ENCODE results near the gene MEGF11. TPM values are rescaled to one million over a fixed set of nuclear protein-coding genes. Genes with fewer than 3 reads are reported as not detected.

Gene MEGF11
- total RNA-seq, 1 donor from 2014 or later, result not detected

DNA sequence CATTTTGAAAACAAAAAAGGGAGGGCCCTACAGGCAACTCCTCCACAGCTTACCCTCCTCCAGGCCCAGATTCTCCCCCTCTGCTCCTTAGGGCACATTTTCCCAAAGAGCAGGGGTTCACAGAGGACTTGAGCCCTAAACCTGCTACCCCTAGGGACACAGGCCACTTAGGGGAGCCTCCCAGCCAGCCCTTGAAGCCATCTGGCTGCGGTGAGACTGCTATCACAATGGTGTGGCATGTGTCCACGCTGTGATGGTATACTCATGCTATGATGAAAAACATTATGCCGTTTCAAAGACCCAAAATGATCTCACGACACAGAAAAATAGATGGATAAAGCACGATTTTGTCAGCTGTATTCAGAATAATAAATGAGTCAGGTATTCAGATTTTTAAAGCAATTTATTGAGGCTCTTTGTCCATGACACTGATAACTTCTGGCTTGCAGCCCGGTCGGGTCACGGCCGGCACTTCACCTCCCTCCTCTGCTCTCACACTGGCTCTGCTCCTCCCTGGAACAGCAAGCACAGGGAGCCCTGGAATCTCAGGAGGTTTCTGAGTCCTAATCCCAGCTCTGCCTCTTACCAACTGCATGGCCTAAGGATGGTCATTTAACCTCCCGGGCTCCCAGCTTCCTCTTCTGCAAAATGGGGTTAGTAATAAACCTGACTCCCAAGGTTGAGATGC, 115.3 kb downstream of the MEGF11 start:
- ATAC-seq (ENCODE audit: poor library complexity), result peak; percentile 86
- peak; percentile 54 for DNase-seq
- intact Hi-C loops (cut with DNase I), result no loop called here

- intact Hi-C loops (cut with DNase I), result no loop called here
- no peak for ATAC-seq (ENCODE audit: poor library complexity)
- DNase-seq, result no peak
Observed at GRCh38 chr15:66136948-66137347, 116.6 kb downstream of the MEGF11 start.

GRCh38 chr15:66135664-66136063, 117.9 kb downstream of the MEGF11 start:
- intact Hi-C loops (cut with DNase I), result no loop called here
- ATAC-seq (ENCODE audit: poor library complexity) (no peak), DNase-seq (no peak)

- ATAC-seq (ENCODE audit: poor library complexity) (no peak), DNase-seq (no peak)
- intact Hi-C loops (cut with DNase I), result no loop called here
Observed at GRCh38 chr15:66134284-66134683, 119.3 kb downstream of the MEGF11 start.

DNA sequence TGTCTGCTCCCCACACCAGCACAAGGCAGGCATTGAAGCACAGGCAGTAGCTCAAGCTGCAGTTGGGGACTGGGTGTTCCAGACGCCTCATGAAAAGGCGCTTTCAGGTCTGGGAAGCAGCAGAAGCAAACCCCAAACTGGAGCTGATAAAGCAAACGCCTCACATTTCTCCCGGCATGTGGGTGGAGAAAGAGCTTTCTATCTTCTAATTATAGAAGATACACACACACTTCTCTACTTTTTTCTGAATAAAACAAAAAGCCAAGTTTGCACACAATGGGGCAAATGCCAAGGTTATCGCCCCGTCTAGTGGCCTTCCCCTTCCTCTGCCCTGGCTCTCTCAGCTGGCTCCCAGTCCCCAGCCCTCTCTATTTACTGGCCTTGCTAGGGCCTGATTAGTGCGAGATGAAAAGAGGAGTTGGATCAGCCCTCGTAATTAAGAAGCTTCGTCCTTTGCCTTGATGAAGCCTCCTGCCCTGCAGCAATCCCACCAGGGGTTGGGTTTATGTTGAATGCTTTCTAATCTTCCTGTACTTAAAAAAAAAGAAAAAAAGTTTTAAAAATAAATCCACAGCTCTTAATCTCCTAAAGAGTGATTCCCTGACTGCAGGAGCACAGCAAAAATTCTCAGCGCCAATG, 120.2 kb downstream of the MEGF11 start:
- ATAC-seq (ENCODE audit: poor library complexity) (no peak), DNase-seq (no peak)
- intact Hi-C loops (cut with DNase I), result no loop called here

- ATAC-seq (ENCODE audit: poor library complexity) (peak; percentile 84), DNase-seq (peak; percentile 65)
- intact Hi-C loops (cut with DNase I), result no loop called here
Observed at GRCh38 chr15:66132251-66132816, 121.2 kb downstream of the MEGF11 start.

DNA sequence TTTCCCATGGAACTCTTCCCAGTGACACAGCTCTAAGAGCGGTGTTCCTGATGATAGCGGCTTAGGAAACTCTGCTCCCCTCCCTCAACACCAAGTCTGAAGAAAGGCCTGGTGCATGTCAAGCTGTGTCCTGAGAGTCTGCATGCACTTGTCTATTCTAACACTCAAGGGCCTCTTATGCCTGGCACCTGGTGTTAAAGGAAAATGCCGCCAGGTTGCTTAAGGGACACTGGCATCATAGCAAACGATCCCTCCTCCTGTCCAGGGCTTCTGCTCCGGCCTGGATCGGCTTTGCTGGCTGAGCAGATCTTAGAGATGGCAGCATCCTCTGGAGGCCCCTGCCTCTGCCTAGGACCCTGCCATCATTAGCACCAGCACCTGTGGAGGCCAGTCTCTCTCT, 121.7 kb downstream of the MEGF11 start:
- no peak for DNase-seq
- peak; percentile 33 for ATAC-seq (ENCODE audit: poor library complexity)
- intact Hi-C loops (cut with DNase I), result no loop called here

- ATAC-seq (ENCODE audit: poor library complexity) (peak; percentile 60), DNase-seq (no peak)
- intact Hi-C loops (cut with DNase I), result no loop called here
Observed at GRCh38 chr15:66131200-66131599, 122.3 kb downstream of the MEGF11 start.

- DNase-seq (no peak), ATAC-seq (ENCODE audit: poor library complexity) (no peak)
- intact Hi-C loops (cut with DNase I), result no loop called here
Observed at GRCh38 chr15:66130496-66131034, 123.0 kb downstream of the MEGF11 start.

DNA sequence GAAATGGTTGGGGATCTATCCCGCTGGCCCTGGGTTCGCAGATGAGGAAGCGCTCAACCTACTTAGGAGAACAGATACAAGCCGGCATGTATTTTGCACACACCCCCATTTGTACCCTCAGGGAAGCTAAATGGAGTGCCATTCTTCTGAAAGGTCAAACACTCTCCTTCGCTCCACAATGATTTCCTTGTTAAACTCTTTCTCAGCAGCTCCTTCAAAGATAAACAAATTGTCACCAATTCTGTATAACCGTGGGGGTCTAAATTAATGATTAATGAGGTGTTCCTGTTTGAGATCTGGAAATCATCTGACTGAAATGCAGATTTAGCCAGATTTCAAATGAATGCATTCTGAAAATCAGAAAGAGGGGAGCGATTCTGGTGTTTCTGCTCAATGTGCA, 124.0 kb downstream of the MEGF11 start:
- ATAC-seq (ENCODE audit: poor library complexity) (no peak), DNase-seq (no peak)
- intact Hi-C loops (cut with DNase I), result no loop called here

- intact Hi-C loops (cut with DNase I), result no loop called here
Observed at GRCh38 chr15:66128116-66128680, 125.4 kb downstream of the MEGF11 start.

DNA sequence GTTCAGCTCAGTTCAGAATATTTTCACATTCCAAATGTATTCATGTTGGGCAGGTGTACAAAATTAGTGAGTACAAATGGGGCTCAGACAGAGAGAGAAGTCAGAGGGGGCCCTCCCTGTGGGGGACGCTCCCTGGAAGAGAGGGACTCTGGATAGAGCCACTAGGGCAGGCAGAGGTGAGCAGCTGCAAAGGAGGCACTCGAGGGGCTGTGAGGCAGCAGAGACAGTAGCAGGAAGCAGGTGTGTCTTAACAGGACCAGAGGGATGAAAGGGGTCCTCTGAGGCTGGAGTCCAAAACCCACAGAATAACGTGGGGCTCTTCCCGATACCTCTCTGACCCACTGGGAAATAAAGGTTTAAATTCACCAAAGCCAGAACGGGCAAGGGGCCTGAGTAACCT, 127.1 kb downstream of the MEGF11 start:
- ATAC-seq (ENCODE audit: poor library complexity), result no peak
- intact Hi-C loops (cut with DNase I), result no loop called here
- DNase-seq, result no peak

More at GRCh38 chr15:66128116-66128680, 125.4 kb downstream of the MEGF11 start:
- ATAC-seq (ENCODE audit: poor library complexity) (no peak), DNase-seq (no peak)

GRCh38 chr15:66126031-66126441, 127.5 kb downstream of the MEGF11 start:
- DNase-seq (no peak), ATAC-seq (ENCODE audit: poor library complexity) (no peak)
- intact Hi-C loops (cut with DNase I), result no loop called here

- intact Hi-C loops (cut with DNase I), result no loop called here
- DNase-seq (no peak), ATAC-seq (ENCODE audit: poor library complexity) (no peak)
Observed at GRCh38 chr15:66124651-66125050, 128.9 kb downstream of the MEGF11 start.

GRCh38 chr15:66123799-66124198, 129.8 kb downstream of the MEGF11 start:
- intact Hi-C loops (cut with DNase I), result no loop called here
- DNase-seq (no peak), ATAC-seq (ENCODE audit: poor library complexity) (no peak)

DNA sequence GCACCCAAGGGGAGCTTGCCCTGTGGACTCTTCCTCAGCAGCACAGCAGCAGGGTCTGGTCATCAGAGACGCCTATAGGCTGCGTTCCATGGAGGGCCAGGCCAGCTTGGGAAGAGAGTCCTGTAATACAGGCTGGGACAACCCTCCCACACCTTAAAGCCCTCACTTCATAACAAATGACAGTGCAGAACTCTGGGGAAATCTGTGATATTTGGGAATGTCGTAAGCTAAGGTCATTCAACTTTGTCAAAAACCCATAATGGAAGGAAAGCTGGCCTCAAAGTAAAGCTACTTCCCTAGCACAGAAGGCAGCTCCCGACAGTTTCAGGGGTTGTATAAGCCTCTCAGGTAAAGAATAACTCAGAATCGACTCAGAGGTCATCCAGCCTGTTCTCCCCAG, 133.1 kb downstream of the MEGF11 start:
- DNase-seq (no peak), ATAC-seq (ENCODE audit: poor library complexity) (no peak)
- intact Hi-C loops (cut with DNase I), result no loop called here

GRCh38 chr15:66117841-66118240, 135.7 kb downstream of the MEGF11 start:
- no peak for DNase-seq
- ATAC-seq (ENCODE audit: poor library complexity), result no peak
- intact Hi-C loops (cut with DNase I), result no loop called here

- no peak for DNase-seq
- ATAC-seq (ENCODE audit: poor library complexity), result no peak
- intact Hi-C loops (cut with DNase I), result no loop called here
Observed at GRCh38 chr15:66115568-66116206, 137.9 kb downstream of the MEGF11 start.

DNA sequence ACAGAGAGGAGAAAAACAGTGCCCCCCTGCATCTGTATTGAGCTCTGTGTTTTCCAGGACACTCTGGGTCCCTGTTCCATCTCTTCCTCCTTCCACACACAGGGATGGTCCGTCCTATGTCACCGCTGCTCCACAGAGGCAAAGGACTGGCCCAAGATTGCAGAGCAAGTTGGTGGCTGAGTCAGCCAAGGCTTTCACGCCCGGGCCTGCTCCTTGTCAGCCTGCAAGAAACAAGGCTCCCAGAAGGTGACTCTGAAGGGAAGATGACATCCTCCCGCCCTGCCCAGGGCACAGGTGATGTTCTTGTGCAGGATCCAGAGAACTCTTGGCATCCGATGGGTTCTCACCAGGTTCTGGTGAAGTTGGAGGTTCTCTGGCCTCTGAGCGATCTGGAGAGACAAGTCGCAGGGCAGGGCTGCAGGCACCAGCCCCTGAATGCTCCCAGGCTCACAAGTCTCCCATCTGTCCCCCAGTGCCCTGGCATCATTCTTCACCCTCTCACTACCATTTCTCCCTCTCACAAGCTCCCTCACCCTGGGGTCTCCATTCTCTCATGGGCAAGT, 138.6 kb downstream of the MEGF11 start:
- no peak for ATAC-seq (ENCODE audit: poor library complexity)
- intact Hi-C loops (cut with DNase I), result no loop called here
- no peak for DNase-seq

Data from Right ventricle myocardium superior (tissue), 1 donor.